RWPE1 (cell line): ENCODE results near the gene AUTS2.

Experiments
- CTCF ChIA-PET: fragments of 350-600 bp; sonication (Branson Sonifier 250); formaldehyde crosslinking; extraction: SDS; loops from one replicate; lab custom pipeline; 2021; lab: Yijun Ruan, JAX
- POLR2A ChIA-PET: fragments of 400-600 bp; formaldehyde crosslinking; extraction: SDS; loops from one replicate; lab custom pipeline; 2020; ENCODE audit warnings: antibody characterized with exemption; ENCODE audit not compliant: low non-redundant PET; lab: Yijun Ruan, JAX
- DNase-seq: peaks from one replicate; pipeline ENCODE4 v3.0.0; 2012; ENCODE audit warnings: low spot score
- H3K27ac ChIP-seq: fragments of 450-650 bp; 2 replicates; pipeline ENCODE4 v1.5.1; 2017
- CTCF ChIP-seq: fragments of 450-650 bp; conservative IDR thresholded peaks from 2 replicates; pipeline ENCODE4 v1.5.1; 2017; ENCODE audit warnings: low read depth, mild to moderate bottlenecking

AUTS2 gene

GRCh38 chr7:70710011-70710480 lies 1111.8 kb downstream of the AUTS2 start:
- TF ChIP-seq CTCF, result no peak
- H3K27ac ChIP-seq, result no peak overlapping the region
- ChIA-PET POLR2A (no interaction called here), CTCF (interaction anchor here (0.6 to 0.9 kb wide), 3 partner anchors 16 to 971 kb away, joined by 3 read pairs; no protein-coding TSS in a partner anchor)
- DNase-seq, result peak; percentile 78

- TF ChIP-seq CTCF, result no peak
- DNase-seq, result no peak
- ChIA-PET CTCF (interaction anchor here (0.6 to 0.7 kb wide), 2 partner anchors 668 to 972 kb away, joined by 3 read pairs; no protein-coding TSS in a partner anchor), POLR2A (no interaction called here)
- H3K27ac ChIP-seq, result no peak overlapping the region
Measured at GRCh38 chr7:70710651-70711050, 1112.4 kb downstream of the AUTS2 start.

- POLR2A ChIA-PET, result no interaction called here
- CTCF ChIA-PET, result no interaction called here
Measured at GRCh38 chr7:70711452-70711851, 1113.2 kb downstream of the AUTS2 start.

GRCh38 chr7:70712942-70713341 lies 1114.7 kb downstream of the AUTS2 start:
- POLR2A ChIA-PET, result no interaction called here
- no peak for DNase-seq
- no peak overlapping the region for H3K27ac ChIP-seq
- no peak for TF ChIP-seq CTCF
- CTCF ChIA-PET, result no interaction called here

More at GRCh38 chr7:70711452-70711851, 1113.2 kb downstream of the AUTS2 start:
- no peak for DNase-seq
- H3K27ac ChIP-seq, result no peak overlapping the region
- no peak for TF ChIP-seq CTCF

- DNase-seq, result no peak
- H3K27ac ChIP-seq, result no peak overlapping the region
- no peak for TF ChIP-seq CTCF
- POLR2A ChIA-PET, result no interaction called here
- CTCF ChIA-PET, result no interaction called here
Measured at GRCh38 chr7:70714506-70715038, 1116.3 kb downstream of the AUTS2 start.

- H3K27ac ChIP-seq, result no peak overlapping the region
- TF ChIP-seq CTCF, result no peak
- POLR2A ChIA-PET, result no interaction called here
- CTCF ChIA-PET, result interaction anchor here (0.6 to 0.7 kb wide), 3 partner anchors 384 to 1989 kb away, joined by 3 to 5 read pairs (median 3); no protein-coding TSS in a partner anchor
- DNase-seq, result no peak
Measured at GRCh38 chr7:70717553-70718329, 1119.5 kb downstream of the AUTS2 start.
